Suppressor macrophage treated with lipopolysaccharide for 1 hour (primary cell): ENCODE measurements around the gene AZIN2.

Source experiments
- DNase-seq, 3 donors: peaks; one replicate each; pipeline ENCODE4 v3.0.0-alpha.2; 2020 to 2022

AZIN2 gene

GRCh38 chr1:33155877-33156538 is 75.1 kb downstream of the AZIN2 start:
- DNase-seq: no peak

GRCh38 chr1:33157131-33157530 is 76.2 kb downstream of the AZIN2 start:
- DNase-seq: no peak

- no peak for DNase-seq
Measured at GRCh38 chr1:33158366-33158765, 77.4 kb downstream of the AZIN2 start.

GRCh38 chr1:33159577-33159976 is 78.6 kb downstream of the AZIN2 start:
- no peak for DNase-seq

- DNase-seq: no peak
Measured at GRCh38 chr1:33161061-33161681, 80.2 kb downstream of the AZIN2 start.

GRCh38 chr1:33162141-33162540 is 81.2 kb downstream of the AZIN2 start:
- DNase-seq: no peak

GRCh38 chr1:33163621-33164519 is 82.9 kb downstream of the AZIN2 start:
- DNase-seq: no peak

- DNase-seq: no peak
Measured at GRCh38 chr1:33165209-33165608, 84.3 kb downstream of the AZIN2 start.

GRCh38 chr1:33165809-33166208 is 84.9 kb downstream of the AZIN2 start:
- DNase-seq: no peak

GRCh38 chr1:33167650-33168447 is 86.9 kb downstream of the AZIN2 start:
- no peak for DNase-seq

GRCh38 chr1:33168556-33169289 is 87.8 kb downstream of the AZIN2 start:
- DNase-seq: no peak

- DNase-seq: no peak
Measured at GRCh38 chr1:33169290-33170055, 88.5 kb downstream of the AZIN2 start.
